Smooth muscle cell (in vitro differentiated cells): ENCODE data around the gene HMGCLL1. TPM values are rescaled to one million over a fixed set of nuclear protein-coding genes. Genes with fewer than 3 reads are reported as not detected.

Source experiments
- DNase-seq: peaks from one replicate; lab custom pipeline; 2025; ENCODE audit not compliant: unreplicated experiment; lab: John Stamatoyannopoulos, UW
- H2AFZ ChIP-seq: fragments of 200-600 bp; sonication (generic); 2 replicates; pipeline ENCODE4 v1.6.0; 2016; ENCODE audit warnings: antibody characterized with exemption, low read depth, mild to moderate bottlenecking
- H3F3A ChIP-seq: fragments of 200-600 bp; sonication (generic); 2 replicates; pipeline ENCODE4 v1.6.0; 2017; ENCODE audit warnings: antibody characterized with exemption, low read depth
- H3K27ac ChIP-seq: fragments of 200-600 bp; sonication (generic); 2 replicates; pipeline ENCODE4 v1.5.1; 2016; ENCODE audit warnings: low read depth, mild to moderate bottlenecking
- H3K27me3 ChIP-seq: fragments of 200-600 bp; sonication (generic); 2 replicates; pipeline ENCODE4 v1.6.1; 2016; ENCODE audit warnings: low read depth, mild to moderate bottlenecking
- H3K36me3 ChIP-seq: fragments of 200-600 bp; sonication (generic); 2 replicates; pipeline ENCODE4 v1.5.1; 2016; ENCODE audit warnings: low read depth
- H3K4me1 ChIP-seq: fragments of 200-600 bp; sonication (generic); 2 replicates; pipeline ENCODE4 v1.5.1; 2016; ENCODE audit warnings: low read depth
- H3K4me2 ChIP-seq: fragments of 200-600 bp; sonication (generic); 2 replicates; pipeline ENCODE4 v1.6.0; 2016; ENCODE audit warnings: mild to moderate bottlenecking
- H3K4me3 ChIP-seq: fragments of 200-600 bp; sonication (generic); 2 replicates; pipeline ENCODE4 v1.5.1; 2016; ENCODE audit warnings: mild to moderate bottlenecking
- H3K79me2 ChIP-seq: fragments of 200-600 bp; sonication (generic); 2 replicates; pipeline ENCODE4 v1.6.0; 2016; ENCODE audit warnings: low read depth, mild to moderate bottlenecking
- H3K9ac ChIP-seq: fragments of 200-600 bp; sonication (generic); 2 replicates; pipeline ENCODE4 v1.6.0; 2016; ENCODE audit warnings: low read depth
- H3K9me3 ChIP-seq: fragments of 200-600 bp; sonication (generic); replicated peaks from 2 replicates; pipeline ENCODE4 v1.5.1; 2016; ENCODE audit warnings: low read depth
- H4K20me1 ChIP-seq: fragments of 200-600 bp; sonication (generic); 2 replicates; pipeline ENCODE4 v1.6.0; 2016; ENCODE audit warnings: low read depth
- CTCF ChIP-seq: fragments of 200-600 bp; sonication (generic); IDR thresholded peaks from 2 replicates; pipeline ENCODE4 v1.5.1; 2017; ENCODE audit warnings: borderline replicate concordance, mild to moderate bottlenecking, antibody characterized with exemption; ENCODE audit not compliant: insufficient read depth, poor library complexity, severe bottlenecking
- WGBS: methylation state at CpG from one replicate; pipeline ENCODE4 v1.1.7; 2016; ENCODE audit warnings: low lambda C conversion rate; 5-methylcytosine and 5-hydroxymethylcytosine counted together
- polyA plus RNA-seq: library from polyadenylated mRNA; unstranded; fragments of >200 nt; fragmentation: Nextera tagmentation; extraction: Ambion mirVana; gene quantifications from 2 replicates; pipeline ENCODE4 v1.2.1, GENCODE V29; 2016
- total RNA-seq: library from RNA; depleted of rRNA; stranded (reverse); fragments of >200 nt; gene quantifications from 2 replicates; pipeline ENCODE4 v1.2.3, GENCODE V29; 2014

Gene HMGCLL1
- not detected in 2 replicates for total RNA-seq
- polyA plus RNA-seq: 0.27 TPM in 1 of 2 replicates, not detected in the other

DNA sequence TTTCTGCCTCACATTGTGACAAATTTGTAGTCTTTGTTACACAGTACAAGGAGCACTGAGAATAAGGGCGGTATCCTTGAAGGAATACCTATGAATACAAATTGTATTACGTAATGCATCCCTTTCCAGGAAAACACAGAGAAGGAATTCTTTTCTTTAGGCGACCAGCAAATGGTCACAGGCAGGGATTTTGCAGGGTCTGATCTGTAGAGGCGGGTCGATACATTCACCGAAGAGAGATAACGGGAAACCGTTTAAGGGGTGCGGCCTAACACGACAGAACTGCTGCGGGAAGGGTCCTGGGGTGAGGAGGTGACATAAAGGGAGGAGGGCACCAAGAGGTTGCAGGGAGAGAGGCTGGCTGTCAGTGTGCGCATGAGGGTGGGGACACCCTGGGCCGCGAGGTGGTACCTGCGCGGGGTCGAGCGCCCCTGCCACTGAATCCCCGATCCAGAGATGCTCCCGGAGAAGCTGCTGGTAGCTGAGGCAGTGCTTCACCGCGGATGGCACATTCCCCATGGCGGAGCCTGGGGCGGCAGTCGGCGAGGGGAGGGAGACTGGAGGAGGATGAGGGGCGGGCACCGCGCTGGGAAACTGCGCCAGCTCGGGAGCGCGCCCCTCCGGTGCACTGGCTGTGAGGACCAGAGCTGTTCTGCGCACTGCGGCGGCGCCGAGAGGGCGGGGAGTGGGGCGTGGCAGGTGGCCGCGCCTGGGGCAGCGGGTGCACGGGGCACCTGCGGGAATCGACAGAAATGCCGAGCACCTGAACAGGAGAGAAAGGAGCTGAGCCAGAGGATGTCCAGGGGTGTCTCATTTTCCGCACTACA lies at the start of gene HMGCLL1:
Gene HMGCLL1 (minus strand): TSS at position 656 of the 827 bp plus-strand sequence. CDS start 137 bp downstream, at position 519.
- no peak within 1 kb of the TSS for H3K9ac ChIP-seq
- 4% methylated on average over 35 of the region's 49 CpGs for WGBS
- no peak for DNase-seq

GRCh38 chr6:55621993-55622392 lies 43.0 kb upstream of the HMGCLL1 start:
- H3K27me3 ChIP-seq: no peaks in the 10 kb centered on the region
- H3K27ac ChIP-seq: no peak overlapping the region
- no peak overlapping the region for H2AFZ ChIP-seq
- H3K36me3 ChIP-seq: no peaks in the 10 kb centered on the region
- H3K4me3 ChIP-seq: no peak overlapping the region
- no peaks in the 10 kb centered on the region for H3F3A ChIP-seq
- H3K4me1 ChIP-seq: peaks cover 9% of the 10 kb centered on the region
- no peaks in the 10 kb centered on the region for H4K20me1 ChIP-seq
- DNase-seq: no peak
- no peak overlapping the region for H3K4me2 ChIP-seq
- H3K9me3 ChIP-seq: no peaks in the 10 kb centered on the region
- no peak for TF ChIP-seq CTCF
- no peak overlapping the region for H3K9ac ChIP-seq
- no peaks in the 10 kb centered on the region for H3K79me2 ChIP-seq
- 88% methylated on average over 1 of the region's 1 CpG for WGBS

More for the DNA sequence above, at the start of gene HMGCLL1:
- H3K36me3 ChIP-seq: no peaks in the 10 kb centered on the region
- no peak for TF ChIP-seq CTCF
- no peaks in the 10 kb centered on the region for H3K4me1 ChIP-seq
- no peaks in the 10 kb centered on the region for H3F3A ChIP-seq
- H3K27ac ChIP-seq: no peak within 1 kb of the TSS
- H3K4me3 ChIP-seq: peak within 1 kb of the TSS; percentile 58
- H3K79me2 ChIP-seq: no peaks in the 10 kb centered on the region
- peaks cover 41% of the 10 kb centered on the region for H3K27me3 ChIP-seq
- H2AFZ ChIP-seq: peak within 1 kb of the TSS; percentile 78
- H4K20me1 ChIP-seq: no peaks in the 10 kb centered on the region
- peaks cover 1% of the 10 kb centered on the region for H3K9me3 ChIP-seq
- peak within 1 kb of the TSS; percentile 90 for H3K4me2 ChIP-seq

- WGBS: 96% methylated on average over 3 of the region's 3 CpGs
- Histone ChIP-seq H3K9ac (no peak overlapping the region), H3K4me2 (no peak overlapping the region), H4K20me1 (no peaks in the 10 kb centered on the region), H3K4me3 (no peak overlapping the region), H3K79me2 (no peaks in the 10 kb centered on the region), H2AFZ (no peak overlapping the region), H3K27ac (no peak overlapping the region), H3K4me1 (peaks cover 9% of the 10 kb centered on the region), H3F3A (no peaks in the 10 kb centered on the region), H3K27me3 (no peaks in the 10 kb centered on the region), H3K36me3 (no peaks in the 10 kb centered on the region), H3K9me3 (no peaks in the 10 kb centered on the region)
- TF ChIP-seq CTCF: no peak
- no peak for DNase-seq
Measured at GRCh38 chr6:55621244-55621643, 42.3 kb upstream of the HMGCLL1 start.

DNA sequence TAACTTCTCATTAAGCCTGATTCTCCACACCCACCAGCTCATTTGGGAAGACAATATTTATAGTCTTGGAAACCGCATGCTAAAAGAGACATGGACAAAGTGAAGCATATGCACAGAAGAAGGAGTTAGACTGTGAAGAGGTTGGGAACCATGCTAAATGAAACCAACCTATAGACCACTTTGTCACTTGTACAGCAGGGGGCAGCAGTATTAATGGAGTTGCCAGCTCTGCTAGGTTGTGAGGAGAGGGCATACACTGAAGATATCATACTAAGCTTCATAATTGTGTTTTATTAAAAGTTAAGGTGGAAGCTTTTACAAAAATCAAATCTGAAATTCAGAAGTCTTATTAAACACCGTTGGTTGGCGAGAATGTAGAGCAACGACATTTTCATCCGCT lies 38.3 kb upstream of the HMGCLL1 start:
- H3K27me3 ChIP-seq: no peaks in the 10 kb centered on the region
- WGBS: 83% methylated on average over 5 of the region's 5 CpGs
- no peak for DNase-seq
- H3K4me2 ChIP-seq: no peak overlapping the region
- no peak overlapping the region for H3K4me3 ChIP-seq
- H3K4me1 ChIP-seq: peaks cover 9% of the 10 kb centered on the region
- peaks cover 4% of the 10 kb centered on the region for H3K36me3 ChIP-seq
- no peaks in the 10 kb centered on the region for H3K79me2 ChIP-seq
- no peaks in the 10 kb centered on the region for H4K20me1 ChIP-seq
- H2AFZ ChIP-seq: no peak overlapping the region
- H3K9ac ChIP-seq: no peak overlapping the region
- H3F3A ChIP-seq: no peaks in the 10 kb centered on the region
- H3K27ac ChIP-seq: no peak overlapping the region
- no peaks in the 10 kb centered on the region for H3K9me3 ChIP-seq
- TF ChIP-seq CTCF: peak; percentile 55
